ENCODE measurements around the gene BCAR3. TPM values are rescaled to one million over a fixed set of nuclear protein-coding genes. Genes with fewer than 3 reads are reported as not detected.
"Not testable (repeated sequence)": the region's sequence is repeated elsewhere in the genome, so short reads cannot be mapped to it uniquely, and the experiment has no call there.

BCAR3 gene
- total RNA-seq, 6 donors from 2014 or later, result 26.3 to 48.8 (median 31.9) TPM

DNA sequence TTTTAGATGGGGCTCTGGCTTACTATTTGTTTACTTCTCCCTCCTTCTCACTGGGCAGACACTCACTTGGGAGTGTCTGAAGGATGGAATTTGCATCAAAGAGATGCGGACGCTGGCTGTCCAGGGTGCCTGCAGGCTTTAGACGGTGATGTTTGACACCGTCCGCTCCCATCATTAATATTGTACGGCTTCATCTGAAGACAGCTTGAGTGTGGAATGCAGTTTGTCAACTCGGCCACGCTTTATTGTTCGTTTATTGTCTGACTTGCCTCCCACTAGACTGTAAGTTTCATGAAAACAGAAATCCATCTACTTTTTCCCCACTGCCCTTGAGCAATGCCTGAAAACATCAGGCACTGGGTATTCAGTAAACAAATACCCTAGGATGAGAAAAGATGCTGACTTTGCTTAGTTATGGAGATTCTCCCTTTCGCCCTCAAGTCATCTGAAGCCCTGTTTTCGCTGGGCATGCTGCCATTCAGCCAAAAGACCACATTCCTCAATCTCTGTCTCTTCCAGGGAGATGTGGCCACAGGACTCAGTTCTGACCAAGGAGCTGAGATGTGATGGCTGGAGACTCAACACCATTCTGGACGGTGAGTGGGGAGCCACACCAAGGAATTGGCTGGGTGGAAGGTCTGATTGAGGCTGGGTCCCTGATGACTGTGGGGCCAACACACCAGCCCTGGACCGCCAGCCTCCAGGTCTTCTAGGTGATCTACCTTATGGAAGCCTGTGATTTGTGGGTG is 87.6 kb downstream of the BCAR3 start:
- Histone ChIP-seq H3K27ac (no peak overlapping the region), H3K4me1 (peaks cover 5 to 57% (median 16%) of the 10 kb centered on the region in 4 donors), H3K27me3 (no peaks in the 10 kb centered on the region), H3K9me3 (no peaks in the 10 kb centered on the region), H3K4me3 (no peak overlapping the region), H3K36me3 (peaks cover 0 to 17% (median 7%) of the 10 kb centered on the region in 4 donors)
- ATAC-seq (ENCODE audit: low FRiP score in 2 of 2) (no peak), DNase-seq (no peak)
- 82 to 86% methylated on average over 13 of the region's 13 CpGs for WGBS, 2 donors
- TF ChIP-seq POLR2AphosphoS5 (IDR thresholded peaks at IDR 0.05) (no peak), POLR2A (IDR thresholded peaks at IDR 0.05) (no peak), EP300 (IDR thresholded peaks at IDR 0.05) (no peak)
- TF ChIP-seq, protein P1, sequence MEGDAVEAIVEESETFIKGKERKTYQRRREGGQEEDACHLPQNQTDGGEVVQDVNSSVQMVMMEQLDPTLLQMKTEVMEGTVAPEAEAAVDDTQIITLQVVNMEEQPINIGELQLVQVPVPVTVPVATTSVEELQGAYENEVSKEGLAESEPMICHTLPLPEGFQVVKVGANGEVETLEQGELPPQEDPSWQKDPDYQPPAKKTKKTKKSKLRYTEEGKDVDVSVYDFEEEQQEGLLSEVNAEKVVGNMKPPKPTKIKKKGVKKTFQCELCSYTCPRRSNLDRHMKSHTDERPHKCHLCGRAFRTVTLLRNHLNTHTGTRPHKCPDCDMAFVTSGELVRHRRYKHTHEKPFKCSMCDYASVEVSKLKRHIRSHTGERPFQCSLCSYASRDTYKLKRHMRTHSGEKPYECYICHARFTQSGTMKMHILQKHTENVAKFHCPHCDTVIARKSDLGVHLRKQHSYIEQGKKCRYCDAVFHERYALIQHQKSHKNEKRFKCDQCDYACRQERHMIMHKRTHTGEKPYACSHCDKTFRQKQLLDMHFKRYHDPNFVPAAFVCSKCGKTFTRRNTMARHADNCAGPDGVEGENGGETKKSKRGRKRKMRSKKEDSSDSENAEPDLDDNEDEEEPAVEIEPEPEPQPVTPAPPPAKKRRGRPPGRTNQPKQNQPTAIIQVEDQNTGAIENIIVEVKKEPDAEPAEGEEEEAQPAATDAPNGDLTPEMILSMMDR (IDR thresholded peaks at IDR 0.05), result no peak

DNA sequence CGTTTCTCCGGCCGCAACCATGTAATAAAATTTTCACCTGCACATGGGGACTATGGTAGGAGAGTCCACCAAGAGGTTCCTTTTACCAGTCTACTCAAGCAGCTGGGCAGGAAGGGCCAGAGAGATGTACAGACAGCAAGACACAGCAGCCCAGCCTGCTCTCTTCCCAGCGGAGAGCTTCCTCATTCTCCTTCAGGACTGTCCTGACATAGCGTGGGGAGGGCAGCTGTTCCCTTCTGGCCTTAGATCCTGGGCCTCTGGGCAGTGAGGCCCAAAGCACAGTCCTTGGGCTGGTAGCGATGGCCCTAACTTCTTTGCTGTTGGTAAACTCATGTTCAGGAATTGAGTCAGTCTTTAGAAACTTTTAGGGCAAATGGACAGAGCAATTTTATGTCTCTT is 89.1 kb downstream of the BCAR3 start:
- H3K4me3 ChIP-seq, result no peak overlapping the region
- no peaks in the 10 kb centered on the region for H3K27me3 ChIP-seq
- TF ChIP-seq POLR2AphosphoS5 (IDR thresholded peaks at IDR 0.05) (no peak), EP300 (IDR thresholded peaks at IDR 0.05) (no peak)
- TF ChIP-seq, protein P1 (IDR thresholded peaks at IDR 0.05), result no peak
- WGBS, 2 donors, result 90 to 97% methylated on average over 6 of the region's 6 CpGs
- peaks cover 0 to 31% (median 12%) of the 10 kb centered on the region in 4 donors for H3K36me3 ChIP-seq
- H3K9me3 ChIP-seq, result no peaks in the 10 kb centered on the region
- ATAC-seq (ENCODE audit: low FRiP score in 2 of 2), result peak in 1 of 2 donors; percentile 53
- DNase-seq, result no peak
- peak overlapping the region in 3 of 4 donors; percentile 23 to 45 (median 44) for H3K27ac ChIP-seq
- H3K4me1 ChIP-seq, result peaks cover 5 to 45% (median 23%) of the 10 kb centered on the region in 4 donors

DNA sequence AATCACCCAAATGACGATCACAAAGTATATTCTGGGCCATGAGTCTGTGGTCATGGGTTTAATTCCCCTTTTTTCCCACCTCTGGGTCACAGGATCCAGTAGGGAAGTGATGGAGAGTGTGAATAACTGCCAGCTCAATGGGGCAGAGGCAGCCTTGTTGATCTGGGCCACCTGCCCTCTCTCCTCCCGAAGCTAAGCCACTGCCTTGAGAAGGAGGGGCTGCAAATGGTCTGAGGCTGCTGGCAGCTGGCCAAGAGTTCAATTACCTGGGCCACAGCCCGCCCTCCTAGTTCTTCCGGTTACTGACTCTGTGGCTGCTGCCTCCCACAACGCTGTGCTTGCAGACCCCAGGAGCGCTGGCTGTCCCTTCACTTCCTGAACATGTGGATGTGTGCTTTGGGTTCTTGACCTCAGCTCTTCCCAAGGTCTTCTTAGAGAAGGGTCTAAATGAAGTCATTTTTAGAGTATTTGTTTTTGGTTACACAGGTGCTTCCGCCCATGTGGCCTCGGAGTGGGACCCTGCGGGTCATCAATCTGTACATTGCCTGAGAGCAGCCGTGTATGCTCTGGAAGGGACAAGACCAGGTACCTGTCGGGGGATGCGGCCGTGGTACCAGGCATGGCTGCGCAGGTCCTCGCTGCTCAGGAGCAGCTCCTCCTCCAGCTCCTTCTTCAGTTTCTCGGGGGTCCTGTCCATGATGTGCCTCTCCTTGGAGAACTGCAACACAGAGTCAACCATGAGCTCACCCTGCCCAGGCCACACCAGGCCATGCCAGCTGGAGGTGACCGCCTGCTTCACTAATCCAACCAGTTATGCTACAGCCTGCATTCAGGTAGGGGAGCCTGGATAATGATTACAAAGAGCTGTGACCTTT is 89.7 kb downstream of the BCAR3 start:
- ATAC-seq (ENCODE audit: low FRiP score in 2 of 2) (peak; percentile 3 to 54), DNase-seq (peak; percentile 53 to 61)
- TF ChIP-seq POLR2A (IDR thresholded peaks at IDR 0.05), result no peak
- TF ChIP-seq, protein P1 (IDR thresholded peaks at IDR 0.05), result no peak
- TF ChIP-seq EP300 (IDR thresholded peaks at IDR 0.05), result no peak
- TF ChIP-seq POLR2AphosphoS5 (IDR thresholded peaks at IDR 0.05), result peak in 1 of 2 donors; percentile 5
- Histone ChIP-seq H3K9me3 (no peaks in the 10 kb centered on the region), H3K4me1 (peaks cover 5 to 45% (median 23%) of the 10 kb centered on the region in 4 donors), H3K27ac (peak overlapping the region in 3 of 4 donors; percentile 26 to 45 (median 44)), H3K36me3 (peaks cover 0 to 37% (median 12%) of the 10 kb centered on the region in 4 donors), H3K4me3 (no peak overlapping the region), H3K27me3 (no peaks in the 10 kb centered on the region)
- WGBS, 2 donors, result 45 to 65% methylated on average over 9 to 17 of the region's 17 CpGs

DNA sequence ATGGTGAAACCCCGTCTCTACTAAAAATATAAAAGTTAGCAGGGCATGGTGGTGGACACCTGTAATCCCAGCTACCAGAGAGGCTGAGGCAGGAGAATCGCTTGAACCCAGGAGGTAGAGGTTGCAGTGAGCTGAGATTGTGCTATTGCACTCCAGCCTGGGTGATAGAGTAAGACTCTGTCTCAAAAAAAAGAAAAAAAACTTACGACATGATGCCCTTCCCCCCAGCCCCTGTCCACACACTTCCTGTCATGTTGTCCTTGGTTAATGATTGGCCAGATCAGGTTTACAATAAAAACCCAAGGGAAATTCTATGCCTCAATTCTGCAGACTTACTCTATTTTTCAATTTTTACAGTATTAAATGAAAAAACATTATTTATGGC is 90.4 kb downstream of the BCAR3 start:
- H3K27me3 ChIP-seq; H3K4me3 ChIP-seq; H3K9me3 ChIP-seq; ATAC-seq (ENCODE audit: low FRiP score in 2 of 2); DNase-seq: not testable (repeated sequence)
- H3K4me1 ChIP-seq, result peaks cover 5 to 46% (median 23%) of the 10 kb centered on the region in 4 donors
- WGBS, 2 donors, result 65 to 71% methylated on average over 3 of the region's 3 CpGs
- peaks cover 0 to 42% (median 12%) of the 10 kb centered on the region in 4 donors for H3K36me3 ChIP-seq
- H3K27ac ChIP-seq, result peak overlapping the region in 1 of 4 donors; percentile 26

DNA sequence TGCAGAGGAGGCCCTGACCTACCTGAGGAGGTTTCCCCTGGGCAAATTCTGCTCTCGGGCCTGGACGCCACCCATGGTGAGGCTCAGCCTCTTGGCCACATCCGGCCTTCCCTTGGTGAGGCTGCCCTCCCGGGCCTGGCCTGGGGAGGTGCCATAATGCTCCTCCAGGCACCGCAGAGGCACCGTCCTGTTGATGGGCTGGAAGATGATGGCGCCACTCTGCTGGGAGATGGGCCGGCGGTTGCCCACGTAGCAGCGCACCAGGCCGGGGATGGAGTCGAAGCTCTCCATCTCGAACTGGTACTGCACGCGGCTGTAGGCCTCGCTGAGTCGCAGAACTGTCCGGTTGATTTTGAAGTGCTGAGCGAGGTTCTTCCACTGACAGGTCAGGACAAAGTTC is 92.7 kb downstream of the BCAR3 start:
- no peak for TF ChIP-seq EP300 (IDR thresholded peaks at IDR 0.05)
- TF ChIP-seq, protein P1 (IDR thresholded peaks at IDR 0.05), result no peak
- TF ChIP-seq POLR2AphosphoS5 (IDR thresholded peaks at IDR 0.05), result no peak
- no peak for TF ChIP-seq POLR2A (IDR thresholded peaks at IDR 0.05)
- Histone ChIP-seq H3K27ac (peak overlapping the region in 3 of 4 donors; percentile 21 to 41 (median 23)), H3K27me3 (no peaks in the 10 kb centered on the region), H3K4me3 (no peak overlapping the region), H3K4me1 (peaks cover 8 to 37% (median 35%) of the 10 kb centered on the region in 4 donors), H3K9me3 (no peaks in the 10 kb centered on the region), H3K36me3 (peaks cover 0 to 59% (median 12%) of the 10 kb centered on the region in 4 donors)
- no peak for ATAC-seq (ENCODE audit: low FRiP score in 2 of 2)
- WGBS, 2 donors, result 95 to 98% methylated on average over 12 to 20 of the region's 20 CpGs
- peak in 1 of 2 donors; percentile 53 for DNase-seq
